RWPE2 (cell line): ENCODE measurements around the gene CYP26B1.

Experiments used
- ATAC-seq: fragments of 200-7000 bp; cut with Tn5 transposase; 3 replicates; pipeline ENCODE4 v1.9.1; 2021; ENCODE audit warnings: low read depth
- DNase-seq: peaks from one replicate; pipeline ENCODE4 v3.0.0-alpha.2; 2020; ENCODE audit warnings: low spot score
- H3K27ac ChIP-seq: fragments of 450-650 bp; 2 replicates; pipeline ENCODE4 v1.5.1; 2017; ENCODE audit warnings: mild to moderate bottlenecking; ENCODE audit not compliant: poor library complexity, severe bottlenecking
- H3K27me3 ChIP-seq: fragments of 250-450 bp; sonication (Bioruptor Pico); 2 replicates; pipeline ENCODE4 v1.5.1; 2021; ENCODE audit warnings: mild to moderate bottlenecking, moderate library complexity; ENCODE audit not compliant: insufficient read depth, poor library complexity, severe bottlenecking
- H3K36me3 ChIP-seq: fragments of 250-450 bp; sonication (Bioruptor Pico); 2 replicates; pipeline ENCODE4 v1.5.1; 2020; ENCODE audit warnings: low read depth, mild to moderate bottlenecking, moderate library complexity
- H3K4me1 ChIP-seq: fragments of 250-450 bp; sonication (Bioruptor Pico); 2 replicates; pipeline ENCODE4 v1.5.1; 2021; ENCODE audit warnings: mild to moderate bottlenecking, moderate library complexity; ENCODE audit not compliant: insufficient read depth, poor library complexity, severe bottlenecking
- H3K4me3 ChIP-seq: fragments of 250-450 bp; sonication (Bioruptor Pico); 2 replicates; pipeline ENCODE4 v1.5.1; 2021; ENCODE audit warnings: mild to moderate bottlenecking, moderate library complexity; ENCODE audit not compliant: severe bottlenecking
- H3K9me3 ChIP-seq: fragments of 250-450 bp; sonication (Bioruptor Pico); 2 replicates; pipeline ENCODE4 v1.5.1; 2021; ENCODE audit warnings: mild to moderate bottlenecking, moderate library complexity; ENCODE audit not compliant: severe bottlenecking
- CTCF ChIP-seq: fragments of 450-650 bp; IDR thresholded peaks from one replicate; pipeline ENCODE4 v1.5.1; 2017; ENCODE audit warnings: mild to moderate bottlenecking, moderate library complexity; ENCODE audit not compliant: poor library complexity, severe bottlenecking

The CYP26B1 gene

GRCh38 chr2:72095364-72095763 is 52.3 kb downstream of the CYP26B1 start:
- DNase-seq: no peak

GRCh38 chr2:72094701-72095100 is 53.0 kb downstream of the CYP26B1 start:
- Histone ChIP-seq H3K4me1 (peaks cover 10% of the 10 kb centered on the region), H3K27me3 (no peaks in the 10 kb centered on the region), H3K9me3 (no peaks in the 10 kb centered on the region), H3K36me3 (no peaks in the 10 kb centered on the region), H3K27ac (no peak overlapping the region), H3K4me3 (no peak overlapping the region)
- no peak for DNase-seq
- TF ChIP-seq CTCF: no peak
- no peak for ATAC-seq

More at GRCh38 chr2:72095364-72095763, 52.3 kb downstream of the CYP26B1 start:
- no peak overlapping the region for H3K27ac ChIP-seq
- H3K4me3 ChIP-seq: no peak overlapping the region
- no peaks in the 10 kb centered on the region for H3K36me3 ChIP-seq
- ATAC-seq: no peak
- no peak for TF ChIP-seq CTCF
- H3K27me3 ChIP-seq: no peaks in the 10 kb centered on the region
- no peaks in the 10 kb centered on the region for H3K9me3 ChIP-seq
- peaks cover 10% of the 10 kb centered on the region for H3K4me1 ChIP-seq

GRCh38 chr2:72092111-72092510 is 55.6 kb downstream of the CYP26B1 start:
- ATAC-seq (peak; percentile 66; the same call in 1 of the 3 replicates), DNase-seq (no peak)
- TF ChIP-seq CTCF: no peak
- no peak overlapping the region for H3K4me3 ChIP-seq
- H3K27me3 ChIP-seq: no peaks in the 10 kb centered on the region
- H3K36me3 ChIP-seq: no peaks in the 10 kb centered on the region
- no peaks in the 10 kb centered on the region for H3K9me3 ChIP-seq
- H3K4me1 ChIP-seq: peaks cover 10% of the 10 kb centered on the region
- peak overlapping the region; percentile 43 for H3K27ac ChIP-seq

- peak; percentile 34 for DNase-seq
- ATAC-seq: no peak
- Histone ChIP-seq H3K27ac (no peak overlapping the region), H3K4me1 (peaks cover 10% of the 10 kb centered on the region), H3K4me3 (no peak overlapping the region), H3K36me3 (no peaks in the 10 kb centered on the region), H3K27me3 (no peaks in the 10 kb centered on the region), H3K9me3 (no peaks in the 10 kb centered on the region)
- TF ChIP-seq CTCF: no peak
Observed at GRCh38 chr2:72090781-72091482, 56.7 kb downstream of the CYP26B1 start.

GRCh38 chr2:72090271-72090720 is 57.4 kb downstream of the CYP26B1 start:
- Histone ChIP-seq H3K27me3 (no peaks in the 10 kb centered on the region), H3K9me3 (no peaks in the 10 kb centered on the region), H3K4me3 (no peak overlapping the region), H3K4me1 (peaks cover 10% of the 10 kb centered on the region), H3K27ac (no peak overlapping the region), H3K36me3 (no peaks in the 10 kb centered on the region)
- TF ChIP-seq CTCF: no peak
- DNase-seq (no peak), ATAC-seq (no peak)
